ENCODE results near the gene QPRT.
A peak's percentile ranks its signal among the peaks of the same experiment; 100 is the strongest.
"Not testable (repeated sequence)": the region's sequence is repeated elsewhere in the genome, so short reads cannot be mapped to it uniquely, and the experiment has no call there.

Gene QPRT

GRCh38 chr16:29705030-29705429, 26.1 kb downstream of the QPRT start:
- Mint-ChIP-seq H3K36me3 (ENCODE audit: low read depth) (no peaks in the 10 kb centered on the region), H3K27ac (no peak overlapping the region), H3K27me3 (peaks cover 35% of the 10 kb centered on the region), H3K4me3 (no peak overlapping the region), H3K9me3 (peaks cover 9% of the 10 kb centered on the region), H3K4me1 (ENCODE audit: low read depth) (peaks cover 27% of the 10 kb centered on the region)
- intact Hi-C loops (cut with micrococcal nuclease) = loop anchor here (10.0 kb wide), 1 partner anchor 50 kb away; no protein-coding TSS in a partner anchor

- H3K36me3 Mint-ChIP-seq (ENCODE audit: low read depth); H3K27ac Mint-ChIP-seq; H3K9me3 Mint-ChIP-seq; H3K4me3 Mint-ChIP-seq: not testable (repeated sequence)
- intact Hi-C loops (cut with micrococcal nuclease) = loop anchor here (10.0 kb wide), 1 partner anchor 52 kb away; no protein-coding TSS in a partner anchor
- Mint-ChIP-seq H3K27me3 (peaks cover 20% of the 10 kb centered on the region), H3K4me1 (ENCODE audit: low read depth) (peaks cover 30% of the 10 kb centered on the region)
Measured at GRCh38 chr16:29707160-29707559, 28.2 kb downstream of the QPRT start.

GRCh38 chr16:29708917-29709600, 30.1 kb downstream of the QPRT start:
- Mint-ChIP-seq H3K27me3 (peaks cover 11% of the 10 kb centered on the region), H3K4me3 (no peak overlapping the region), H3K36me3 (ENCODE audit: low read depth) (no peaks in the 10 kb centered on the region), H3K9me3 (no peaks in the 10 kb centered on the region), H3K27ac (no peak overlapping the region), H3K4me1 (ENCODE audit: low read depth) (peaks cover 30% of the 10 kb centered on the region)
- intact Hi-C loops (cut with micrococcal nuclease) = loop anchor here (10.0 kb wide), 1 partner anchor 54 kb away; no protein-coding TSS in a partner anchor

GRCh38 chr16:29709657-29710056, 30.7 kb downstream of the QPRT start:
- H3K4me3 Mint-ChIP-seq; H3K27ac Mint-ChIP-seq; H3K36me3 Mint-ChIP-seq (ENCODE audit: low read depth); H3K9me3 Mint-ChIP-seq: not testable (repeated sequence)
- Mint-ChIP-seq H3K27me3 (peaks cover 11% of the 10 kb centered on the region), H3K4me1 (ENCODE audit: low read depth) (peaks cover 30% of the 10 kb centered on the region)
- intact Hi-C loops (cut with micrococcal nuclease) = loop anchor here (10.0 kb wide), 1 partner anchor 55 kb away; no protein-coding TSS in a partner anchor

- intact Hi-C loops (cut with micrococcal nuclease) = no loop called here
- H3K27me3 Mint-ChIP-seq = peaks cover 11% of the 10 kb centered on the region
- H3K4me1 Mint-ChIP-seq (ENCODE audit: low read depth) = peaks cover 30% of the 10 kb centered on the region
- no peaks in the 10 kb centered on the region for H3K36me3 Mint-ChIP-seq (ENCODE audit: low read depth)
- H3K27ac Mint-ChIP-seq = peak overlapping the region; percentile 59
- H3K9me3 Mint-ChIP-seq = no peaks in the 10 kb centered on the region
- peak overlapping the region; percentile 1 for H3K4me3 Mint-ChIP-seq
Measured at GRCh38 chr16:29710227-29711219, 31.5 kb downstream of the QPRT start.

GRCh38 chr16:29712809-29713208, 33.8 kb downstream of the QPRT start:
- Mint-ChIP-seq H3K27me3 (peaks cover 11% of the 10 kb centered on the region), H3K9me3 (no peaks in the 10 kb centered on the region), H3K4me1 (ENCODE audit: low read depth) (peaks cover 30% of the 10 kb centered on the region), H3K4me3 (no peak overlapping the region), H3K36me3 (ENCODE audit: low read depth) (no peaks in the 10 kb centered on the region), H3K27ac (no peak overlapping the region)
- intact Hi-C loops (cut with micrococcal nuclease) = no loop called here

GRCh38 chr16:29714396-29714795, 35.4 kb downstream of the QPRT start:
- no peak overlapping the region for H3K4me3 Mint-ChIP-seq
- no peaks in the 10 kb centered on the region for H3K9me3 Mint-ChIP-seq
- intact Hi-C loops (cut with micrococcal nuclease) = no loop called here
- no peak overlapping the region for H3K27ac Mint-ChIP-seq
- H3K27me3 Mint-ChIP-seq = peaks cover 5% of the 10 kb centered on the region
- H3K4me1 Mint-ChIP-seq (ENCODE audit: low read depth) = peaks cover 30% of the 10 kb centered on the region
- H3K36me3 Mint-ChIP-seq (ENCODE audit: low read depth) = no peaks in the 10 kb centered on the region

GRCh38 chr16:29714972-29715371, 36.0 kb downstream of the QPRT start:
- H3K36me3 Mint-ChIP-seq (ENCODE audit: low read depth) = no peaks in the 10 kb centered on the region
- H3K27ac Mint-ChIP-seq = no peak overlapping the region
- H3K4me3 Mint-ChIP-seq = no peak overlapping the region
- H3K27me3 Mint-ChIP-seq = no peaks in the 10 kb centered on the region
- no peaks in the 10 kb centered on the region for H3K9me3 Mint-ChIP-seq
- peaks cover 26% of the 10 kb centered on the region for H3K4me1 Mint-ChIP-seq (ENCODE audit: low read depth)
- intact Hi-C loops (cut with micrococcal nuclease) = no loop called here

- Mint-ChIP-seq H3K36me3 (ENCODE audit: low read depth) (no peaks in the 10 kb centered on the region), H3K27me3 (peaks cover 2% of the 10 kb centered on the region), H3K4me3 (no peak overlapping the region), H3K27ac (no peak overlapping the region), H3K4me1 (ENCODE audit: low read depth) (peaks cover 15% of the 10 kb centered on the region), H3K9me3 (no peaks in the 10 kb centered on the region)
- intact Hi-C loops (cut with micrococcal nuclease) = no loop called here
Measured at GRCh38 chr16:29717113-29717512, 38.1 kb downstream of the QPRT start.

GRCh38 chr16:29719063-29719462, 40.1 kb downstream of the QPRT start:
- H3K36me3 Mint-ChIP-seq (ENCODE audit: low read depth) = no peaks in the 10 kb centered on the region
- no peak overlapping the region for H3K27ac Mint-ChIP-seq
- peaks cover 9% of the 10 kb centered on the region for H3K4me1 Mint-ChIP-seq (ENCODE audit: low read depth)
- H3K27me3 Mint-ChIP-seq = peaks cover 2% of the 10 kb centered on the region
- intact Hi-C loops (cut with micrococcal nuclease) = no loop called here
- no peak overlapping the region for H3K4me3 Mint-ChIP-seq
- no peaks in the 10 kb centered on the region for H3K9me3 Mint-ChIP-seq

GRCh38 chr16:29720703-29721102, 41.7 kb downstream of the QPRT start:
- peak overlapping the region; percentile 37 for H3K27ac Mint-ChIP-seq
- no peaks in the 10 kb centered on the region for H3K9me3 Mint-ChIP-seq
- H3K4me1 Mint-ChIP-seq (ENCODE audit: low read depth) = peaks cover 12% of the 10 kb centered on the region
- H3K4me3 Mint-ChIP-seq = no peak overlapping the region
- no peaks in the 10 kb centered on the region for H3K36me3 Mint-ChIP-seq (ENCODE audit: low read depth)
- H3K27me3 Mint-ChIP-seq = peaks cover 2% of the 10 kb centered on the region
- intact Hi-C loops (cut with micrococcal nuclease) = loop anchor here (10.0 kb wide), 1 partner anchor 76 kb away; no protein-coding TSS in a partner anchor

- not testable (repeated sequence) for H3K4me3 Mint-ChIP-seq
Measured at GRCh38 chr16:29721167-29721879, 42.3 kb downstream of the QPRT start.

GRCh38 chr16:29726845-29727377, 47.9 kb downstream of the QPRT start:
- Mint-ChIP-seq H3K36me3 (ENCODE audit: low read depth) (no peaks in the 10 kb centered on the region), H3K9me3 (no peaks in the 10 kb centered on the region), H3K4me1 (ENCODE audit: low read depth) (peaks cover 9% of the 10 kb centered on the region), H3K27me3 (peaks cover 8% of the 10 kb centered on the region), H3K4me3 (no peak overlapping the region), H3K27ac (peak overlapping the region; percentile 2)
- intact Hi-C loops (cut with micrococcal nuclease) = loop anchor here (5.0 to 10.0 kb wide), 3 partner anchors 35 to 82 kb away; partner anchors contain the start of gene KIF22

More at GRCh38 chr16:29721167-29721879, 42.3 kb downstream of the QPRT start:
- H3K27ac Mint-ChIP-seq = peak overlapping the region; percentile 37
- H3K4me1 Mint-ChIP-seq (ENCODE audit: low read depth) = peaks cover 18% of the 10 kb centered on the region
- H3K27me3 Mint-ChIP-seq; H3K36me3 Mint-ChIP-seq (ENCODE audit: low read depth); H3K9me3 Mint-ChIP-seq: not testable (repeated sequence)
- intact Hi-C loops (cut with micrococcal nuclease) = loop anchor here (10.0 kb wide), 1 partner anchor 77 kb away; no protein-coding TSS in a partner anchor

Data from dendritic cell treated with granulocyte-macrophage colony-stimulating factor and Interleukin-4, amounts not matched to agents 40 ng/mL and 50 ng/mL, for 4 days (primary cell).